ENCODE data around the gene SACM1L. TPM values are rescaled to one million over a fixed set of nuclear protein-coding genes. Genes with fewer than 3 reads are reported as not detected.

The SACM1L gene
- total and polyA plus RNA-seq, 2 of the 8 experiments (the other 6 are each of a cell fraction or from before 2014, with no cell fraction given): 20.1 to 61.0 TPM

DNA sequence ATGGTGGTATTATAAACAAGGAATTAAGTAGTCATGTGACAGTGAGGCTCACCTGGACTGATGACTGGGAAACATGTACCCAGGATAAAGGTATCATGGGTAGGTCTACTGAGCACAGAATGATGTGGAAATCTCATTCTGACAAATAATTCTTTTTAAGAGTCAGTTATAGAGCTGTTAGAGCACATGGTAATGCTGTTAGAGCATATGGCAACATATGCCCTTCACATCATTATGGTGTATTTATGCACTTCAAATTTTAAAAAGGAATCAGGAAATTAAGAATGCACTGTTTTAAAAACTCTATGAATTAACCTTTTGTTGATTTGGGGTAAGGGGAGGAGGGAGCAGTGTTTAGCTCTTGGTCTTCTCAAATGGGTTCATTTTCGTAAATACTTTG lies 105.5 kb downstream of the SACM1L start:
- Histone ChIP-seq H3K23me2 (ENCODE audit: low read depth, low read length) (peaks cover 2% of the 10 kb centered on the region; the same call in 1 of the 2 replicates), H3K4ac (replicated peaks; ENCODE audit: insufficient read length, low read depth, low read length) (no peak overlapping the region), H3K79me1 (ENCODE audit: low read depth, low read length) (no peaks in the 10 kb centered on the region), H3K14ac (ENCODE audit: insufficient read length) (no peak overlapping the region), H2AFZ (ENCODE audit: low read length) (no peak overlapping the region), H2BK120ac (replicated peaks; ENCODE audit: low read depth, low read length) (no peak overlapping the region), H2BK5ac (ENCODE audit: low read depth, low read length) (no peak overlapping the region), H3K4me3 (ENCODE audit: extremely low read depth in 1 of 4, insufficient read depth in 2 of 4, low read depth in 3 of 4, low read length in 4 of 4) (no peak overlapping the region), H4K20me1 (replicated peaks in 1 of 2; ENCODE audit: control insufficient read depth in 1 of 2, insufficient read depth in 2 of 2, low read length in 2 of 2) (peaks cover 0 to 2% of the 10 kb centered on the region in 2 experiments), H2BK15ac (ENCODE audit: low read length) (no peak overlapping the region), H2AK5ac (ENCODE audit: low read depth, low read length) (no peak overlapping the region), H4K5ac (ENCODE audit: insufficient read length, low read depth, low read length) (no peak overlapping the region), H3K27me3 (replicated peaks in 1 of 4; ENCODE audit: control insufficient read depth in 3 of 4, extremely low read depth in 1 of 4, insufficient read depth in 3 of 4, low read length in 3 of 4) (peaks cover 22 to 48% (median 41%) of the 10 kb centered on the region in 4 experiments), H3K9me3 (ENCODE audit: insufficient read depth in 2 of 2, low read depth in 1 of 2, low read length in 1 of 2) (no peaks in the 10 kb centered on the region), H3K27ac (ENCODE audit: low read depth, low read length) (no peak overlapping the region), H3K23ac (ENCODE audit: insufficient read length) (no peak overlapping the region), H3K9ac (replicated peaks in 1 of 4; ENCODE audit: extremely low read depth in 1 of 4, low read depth in 3 of 4, low read length in 3 of 4) (no peak overlapping the region), H3K4me2 (ENCODE audit: insufficient read depth in 1 of 2, low read depth in 2 of 2, low read length in 2 of 2) (no peak overlapping the region; a peak in 1 of 4 replicates), H4K91ac (replicated peaks; ENCODE audit: insufficient read length, low read length) (no peak overlapping the region), H3K79me2 (ENCODE audit: control insufficient read depth in 1 of 2, insufficient read depth in 2 of 2, low read length in 2 of 2) (no peaks in the 10 kb centered on the region), H2BK20ac (ENCODE audit: low read length) (no peak overlapping the region), H3K18ac (ENCODE audit: extremely low read depth, low read length) (no peak overlapping the region), H3K56ac (replicated peaks; ENCODE audit: insufficient read length, low read depth, low read length) (no peak overlapping the region), H2BK12ac (ENCODE audit: low read depth, low read length) (no peak overlapping the region), H4K8ac (ENCODE audit: extremely low read depth, insufficient read depth, low read length) (no peak overlapping the region), H3K4me1 (replicated peaks in 1 of 4; ENCODE audit: control insufficient read depth in 3 of 4, insufficient read depth in 4 of 4, low read length in 3 of 4) (peaks cover 0 to 3% (median 0%) of the 10 kb centered on the region in 4 experiments; a peak in 2 of 7 replicates), H3K36me3 (ENCODE audit: control insufficient read depth in 2 of 4, insufficient read depth in 4 of 4, low read length in 3 of 4) (no peaks in the 10 kb centered on the region)
- no peak for TF ChIP-seq SAP30 (IDR thresholded peaks at IDR 0.05; ENCODE audit: insufficient read depth, insufficient replicate concordance, low read length)
- no peak for TF ChIP-seq BACH1 (IDR thresholded peaks at IDR 0.05; ENCODE audit: low read length)
- no peak for TF ChIP-seq RNF2 (IDR thresholded peaks at IDR 0.05; ENCODE audit: borderline replicate concordance, low read depth, low read length, missing control alignments, poor library complexity, severe bottlenecking)
- no peak for TF ChIP-seq POLR2A (IDR thresholded peaks at IDR 0.05; ENCODE audit: control extremely low read depth in 1 of 2, low read depth in 2 of 2, low read length in 2 of 2)
- no peak for TF ChIP-seq ATF2 (IDR thresholded peaks at IDR 0.05; ENCODE audit: low read length)
- no peak for TF ChIP-seq CHD1 (IDR thresholded peaks at IDR 0.05; ENCODE audit: low read depth, low read length)
- TF ChIP-seq KDM4A (IDR thresholded peaks at IDR 0.05; ENCODE audit: low read depth, low read length, severe bottlenecking): no peak
- TF ChIP-seq, protein P1, sequence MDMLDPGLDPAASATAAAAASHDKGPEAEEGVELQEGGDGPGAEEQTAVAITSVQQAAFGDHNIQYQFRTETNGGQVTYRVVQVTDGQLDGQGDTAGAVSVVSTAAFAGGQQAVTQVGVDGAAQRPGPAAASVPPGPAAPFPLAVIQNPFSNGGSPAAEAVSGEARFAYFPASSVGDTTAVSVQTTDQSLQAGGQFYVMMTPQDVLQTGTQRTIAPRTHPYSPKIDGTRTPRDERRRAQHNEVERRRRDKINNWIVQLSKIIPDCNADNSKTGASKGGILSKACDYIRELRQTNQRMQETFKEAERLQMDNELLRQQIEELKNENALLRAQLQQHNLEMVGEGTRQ (IDR thresholded peaks at IDR 0.05; ENCODE audit: low read length): no peak
- TF ChIP-seq JUND (IDR thresholded peaks at IDR 0.05; ENCODE audit: low read length): no peak
- FAIRE-seq: no peak
- CTCF ChIA-PET (ENCODE audit: partially characterized antibody): interaction anchor here (1.2 to 3.7 kb wide), 3 partner anchors 31 to 34 kb away, joined by 3 to 13 read pairs (median 4); no protein-coding TSS in a partner anchor
- POLR2A ChIA-PET (ENCODE audit: partially characterized antibody): no interaction called here
- 94% methylated on average over 1 of the region's 1 CpG; no CpG with 5 or more reads in 1 of the 2 experiments for WGBS, 2 experiments (ENCODE audit: extremely low coverage in 1 of 2, insufficient coverage in 1 of 2, insufficient read length in 1 of 2, insufficient replicate concordance in 2 of 2, low coverage in 1 of 2, low lambda C conversion rate in 2 of 2, missing lambda C conversion rate in 1 of 2)
- no peak for DNase-seq (ENCODE audit: low read depth in 1 of 2, low spot score in 2 of 2)

Data from H1 (cell line).